Left colon (tissue), 2 donors: ENCODE results near the gene PIGS. TPM values are rescaled to one million over a fixed set of nuclear protein-coding genes. Genes with fewer than 3 reads are reported as not detected.

Experiments used
- ATAC-seq: fragments of 200-7000 bp; cut with Tn5 transposase; one replicate; pipeline ENCODE4 v1.9.1; 2020; ENCODE audit warnings: mild to moderate bottlenecking, moderate library complexity
- DNase-seq, 2 donors: peaks; one replicate each; pipeline ENCODE4 v3.0.0-alpha.2; 2020
- intact Hi-C, 2 donors: fragments of 100-400 bp; cut with DNase I in 1 of 2; cut with micrococcal nuclease in 1 of 2; formaldehyde crosslinking; loops; one replicate each; pipeline versions ENCODE4 v1.11.2 to v1.14.0; 2022; cut with DNase I, micrococcal nuclease
- total RNA-seq, 2 donors: library from RNA; stranded (reverse); fragmentation: NEBNext Ultra II Directional; extraction: Animal tissue kit (Norgen Biotek cat#: 25700); gene quantifications; one replicate each; pipeline ENCODE4 v1.2.1, GENCODE V29; 2021
- donor health status: DM: no; HTN: no; CAD: no.
- donor health status: DM: yes; HTN: yes; CAD: no.

Gene PIGS
- total RNA-seq, 2 donors from 2014 or later = 82.5 to 94.6 TPM

DNA sequence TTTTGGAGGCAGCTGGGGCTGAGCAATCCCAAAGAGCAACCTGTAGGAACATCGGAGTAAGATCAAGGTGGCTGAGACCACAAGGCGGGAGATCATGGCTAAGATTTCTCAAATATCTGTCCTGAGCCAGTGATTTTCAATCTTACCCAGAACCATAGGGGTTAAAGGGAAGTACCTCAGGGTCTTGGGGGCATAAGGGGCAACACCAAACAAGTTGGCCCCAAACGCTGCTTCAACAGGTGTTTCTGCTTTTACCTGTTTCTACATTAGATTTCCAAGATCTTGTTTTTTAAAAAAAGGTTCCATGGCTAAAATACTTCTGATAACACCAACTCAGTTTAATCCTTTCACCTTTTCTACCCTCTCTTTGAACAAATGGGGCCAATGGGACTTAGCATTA is 16.3 kb downstream of the PIGS start:
- no peak for ATAC-seq
- DNase-seq = no peak
- intact Hi-C loops = no loop called here

DNA sequence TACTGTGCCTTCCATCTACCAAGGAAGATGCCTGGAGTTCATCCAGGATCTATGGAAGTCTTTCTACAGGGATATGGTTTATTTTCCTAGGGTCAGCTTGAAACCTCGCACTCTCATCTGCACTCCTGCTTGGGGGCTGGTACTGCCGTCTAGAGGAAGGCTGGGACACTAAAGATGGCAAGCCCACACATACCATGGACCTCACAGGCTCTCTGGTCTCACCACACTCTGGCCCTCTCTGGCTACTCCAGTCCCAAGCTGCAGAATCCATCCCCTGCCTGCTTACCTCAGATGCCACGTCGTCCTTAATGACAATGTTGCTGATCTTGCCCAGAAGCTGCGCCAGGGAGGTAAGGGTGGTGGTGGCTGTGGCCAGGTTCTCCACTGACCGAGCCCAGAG is 16.8 kb downstream of the PIGS start:
- no peak for ATAC-seq
- DNase-seq = no peak
- intact Hi-C loops = no loop called here

DNA sequence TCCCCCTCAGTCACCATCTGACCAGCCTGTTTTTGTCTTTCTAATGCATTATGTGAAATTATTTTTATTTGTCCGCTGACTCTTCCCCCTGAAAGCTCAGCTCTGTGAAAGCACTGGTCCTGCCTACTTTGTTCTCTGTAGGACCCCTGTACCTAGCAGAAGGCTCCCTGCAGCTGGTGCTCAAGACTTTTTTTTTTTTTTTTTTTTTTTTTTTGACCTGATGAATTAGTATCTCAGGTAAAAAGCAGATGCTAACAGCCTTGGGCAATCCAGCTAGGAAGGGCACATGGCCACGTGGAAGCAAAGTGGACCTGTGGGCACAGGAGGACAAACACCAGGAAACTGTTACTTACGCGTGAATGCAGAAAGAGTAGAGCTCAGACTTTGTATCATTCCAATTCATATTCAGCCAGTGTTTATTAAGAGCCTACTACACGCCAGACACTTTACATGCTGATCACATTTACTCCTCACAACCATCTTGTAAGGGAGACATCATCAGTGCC is 18.3 kb downstream of the PIGS start:
- ATAC-seq = no peak
- no peak for DNase-seq
- intact Hi-C loops = no loop called here

DNA sequence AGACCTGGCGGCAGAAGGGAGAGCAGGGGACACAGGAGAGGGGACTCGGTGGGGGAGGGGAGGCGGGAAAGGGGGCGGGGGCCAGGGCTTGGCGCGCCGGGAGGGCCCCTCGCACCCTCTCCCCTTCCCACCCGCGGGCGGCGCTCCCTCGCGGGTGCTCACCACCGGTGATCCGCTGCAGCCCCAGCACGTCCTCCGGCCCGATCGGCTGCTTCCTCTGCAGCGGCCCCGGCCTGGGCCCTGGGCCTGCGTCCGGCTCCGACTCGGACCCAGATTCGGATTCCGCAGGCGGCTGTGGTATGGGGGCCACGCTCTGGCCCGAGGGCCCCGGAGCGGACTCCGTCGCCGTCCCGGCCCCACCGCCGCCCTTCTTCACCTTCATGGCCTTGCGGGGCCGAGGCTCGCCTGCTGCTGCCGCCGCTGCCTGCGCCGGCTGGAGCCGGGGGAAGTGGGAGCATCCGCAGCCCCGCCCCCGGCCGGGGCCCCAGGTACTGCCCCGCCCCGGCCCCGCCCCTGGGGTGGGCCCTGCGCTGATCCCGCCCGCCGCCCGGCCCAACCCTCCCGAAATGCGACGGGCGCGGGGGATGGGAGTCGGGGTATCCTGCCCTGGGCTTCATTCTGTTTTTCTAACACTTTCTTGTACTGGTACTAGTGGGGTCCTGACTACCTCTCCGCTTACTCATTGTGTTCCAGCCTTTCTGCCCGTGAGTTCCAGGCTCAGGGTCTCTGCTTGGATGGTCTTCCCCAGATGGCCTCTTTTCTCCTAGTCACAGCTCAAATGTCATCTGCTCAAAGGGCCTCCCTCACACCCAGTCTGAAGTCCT is 18.9 kb downstream of the PIGS start, which contains the start of gene UNC119:
UNC119 (minus strand) TSS at position 449 of the 824 bp plus-strand sequence; CDS start at position 382, 67 bp downstream.
- ATAC-seq (peak; percentile 87), DNase-seq (peak; percentile 71 to 90)
- intact Hi-C loops = no loop called here

DNA sequence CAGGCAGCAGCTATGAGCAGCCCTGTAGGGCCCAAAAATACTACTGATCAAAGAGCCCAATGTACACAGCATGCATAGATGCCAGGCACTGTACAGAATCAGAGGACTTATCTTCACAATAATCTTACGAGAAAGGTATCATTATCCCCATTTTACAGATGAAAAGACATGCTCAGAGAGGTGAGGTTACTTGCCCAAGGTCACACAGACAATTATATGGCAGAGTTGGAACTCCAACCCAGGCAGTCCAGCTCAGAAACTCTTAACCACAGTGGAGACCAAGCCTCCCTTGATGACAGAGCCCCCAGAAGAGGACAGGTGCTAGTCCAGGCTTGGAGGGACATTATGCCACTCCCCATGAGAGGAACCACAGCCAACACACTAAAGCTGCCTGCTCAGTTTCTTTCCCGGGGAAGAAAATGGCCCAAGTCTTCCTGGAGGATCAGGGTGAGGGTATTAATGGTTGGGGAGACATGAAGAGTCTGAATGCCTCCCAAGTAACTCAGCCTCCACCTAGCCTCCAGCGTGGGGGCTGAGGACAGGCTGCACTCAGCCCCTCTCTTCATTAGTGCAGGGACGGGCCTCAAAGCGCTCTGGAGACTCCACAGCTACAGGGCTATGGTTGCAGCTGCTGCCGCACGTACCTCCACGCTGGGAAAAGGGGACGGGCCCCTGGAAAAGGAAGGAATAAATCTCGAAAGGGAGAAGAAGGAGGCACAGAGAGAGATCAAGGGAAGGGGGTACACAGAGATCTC is 19.7 kb downstream of the PIGS start:
- peak in 1 of 2 donors; percentile 26 for DNase-seq
- ATAC-seq = peak; percentile 38
- intact Hi-C loops = no loop called here

DNA sequence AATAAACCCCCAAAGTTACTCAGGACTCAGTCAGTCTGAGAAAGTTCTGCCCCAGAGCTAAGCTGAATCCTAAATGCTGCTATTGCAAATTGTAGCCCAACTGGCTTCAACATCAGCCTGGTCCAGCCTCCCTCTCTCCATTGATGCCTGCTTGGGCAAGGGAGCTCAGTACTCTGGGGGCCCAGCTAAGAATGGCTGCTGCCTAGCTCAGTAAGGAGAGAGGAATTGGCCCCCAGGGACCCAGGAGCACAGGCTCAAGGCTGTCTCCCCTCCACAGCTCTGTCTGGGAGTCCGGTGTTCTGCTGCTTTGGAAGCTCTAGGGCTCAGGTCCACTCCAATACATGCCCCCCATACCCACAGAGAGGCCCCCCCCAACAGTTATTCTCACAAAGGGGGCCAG is 20.5 kb downstream of the PIGS start:
- ATAC-seq (no peak), DNase-seq (no peak)
- intact Hi-C loops = no loop called here

DNA sequence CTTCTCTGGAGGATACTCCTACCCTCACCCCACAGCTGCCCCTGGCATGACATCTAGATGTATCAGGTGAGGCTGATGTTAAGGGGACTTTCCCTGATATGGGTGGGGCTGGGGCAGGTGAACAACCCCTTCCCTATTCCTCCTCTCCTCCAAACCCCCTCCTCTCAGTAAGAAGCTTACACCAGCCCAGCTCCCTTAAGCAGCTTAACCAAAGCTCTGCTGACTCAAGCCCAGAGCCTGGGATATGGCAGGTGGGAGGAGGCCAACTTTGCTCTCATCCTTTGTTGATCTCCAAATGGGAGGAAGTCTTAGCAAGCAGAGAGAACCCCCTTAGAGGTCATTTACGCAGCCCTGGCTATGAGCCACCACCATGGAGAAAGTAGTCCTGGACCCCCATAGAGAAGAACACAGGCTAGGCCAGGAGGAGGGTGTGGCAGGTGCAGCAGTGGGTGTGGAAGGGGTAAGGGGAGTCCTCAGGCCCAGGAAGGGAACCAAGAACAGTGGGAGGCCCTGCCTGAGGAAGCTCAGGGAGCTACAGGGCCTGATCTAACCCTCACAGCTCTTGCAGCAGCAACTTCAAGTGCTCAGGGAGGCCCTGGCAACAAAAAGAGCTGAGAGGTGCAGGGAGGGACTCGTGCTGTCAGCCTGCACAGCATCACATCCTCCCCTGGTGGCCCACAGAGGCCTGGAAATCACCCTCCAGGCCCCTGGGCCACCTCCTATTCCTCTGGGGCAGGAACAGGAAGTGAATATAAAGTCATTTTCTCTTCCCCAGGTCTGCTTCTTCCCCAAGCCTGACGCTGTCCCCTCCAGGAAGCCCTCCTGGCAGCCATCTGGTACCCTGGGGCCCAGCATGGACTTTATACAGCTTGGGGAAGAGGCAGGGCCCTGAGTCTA is 21.8 kb downstream of the PIGS start:
- peak in 1 of 2 donors; percentile 24 for DNase-seq
- no peak for ATAC-seq
- intact Hi-C loops = no loop called here

DNA sequence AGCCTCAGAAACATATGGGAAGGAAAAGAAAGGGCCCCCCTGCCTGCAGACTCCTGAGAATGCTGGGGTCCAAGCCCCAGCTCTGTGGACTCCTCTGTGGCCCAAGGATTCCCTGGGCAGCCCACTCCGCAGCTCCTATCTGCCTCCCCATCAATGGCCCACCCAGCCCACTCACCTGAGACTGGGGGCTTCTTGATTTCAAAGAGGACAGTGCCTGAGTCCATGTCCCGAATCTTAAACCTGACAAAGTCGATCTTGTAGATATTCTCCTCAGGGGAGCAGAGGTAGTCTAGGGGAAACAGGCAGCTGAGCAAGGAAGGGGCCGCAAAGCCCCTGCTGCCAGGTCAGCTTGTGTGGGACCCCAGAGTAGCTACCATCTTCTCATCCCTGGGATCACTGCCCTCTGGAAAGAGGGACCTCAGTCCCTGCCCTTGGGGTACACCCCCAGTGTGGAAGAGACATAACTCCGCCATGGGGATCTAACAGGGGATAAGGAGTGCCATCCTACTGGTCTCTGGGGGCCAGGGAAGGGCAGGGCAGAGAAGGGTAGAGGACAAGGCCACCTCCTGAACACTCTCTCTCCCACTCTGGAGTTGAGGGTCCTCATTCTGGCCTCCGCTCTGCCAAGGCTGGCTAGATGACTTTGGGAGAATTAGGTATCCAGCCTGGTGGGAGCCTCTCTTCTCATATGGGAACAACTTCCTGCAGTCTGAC is 22.8 kb downstream of the PIGS start:
- intact Hi-C loops = no loop called here
- DNase-seq = peak in 1 of 2 donors; percentile 19
- ATAC-seq = no peak

DNA sequence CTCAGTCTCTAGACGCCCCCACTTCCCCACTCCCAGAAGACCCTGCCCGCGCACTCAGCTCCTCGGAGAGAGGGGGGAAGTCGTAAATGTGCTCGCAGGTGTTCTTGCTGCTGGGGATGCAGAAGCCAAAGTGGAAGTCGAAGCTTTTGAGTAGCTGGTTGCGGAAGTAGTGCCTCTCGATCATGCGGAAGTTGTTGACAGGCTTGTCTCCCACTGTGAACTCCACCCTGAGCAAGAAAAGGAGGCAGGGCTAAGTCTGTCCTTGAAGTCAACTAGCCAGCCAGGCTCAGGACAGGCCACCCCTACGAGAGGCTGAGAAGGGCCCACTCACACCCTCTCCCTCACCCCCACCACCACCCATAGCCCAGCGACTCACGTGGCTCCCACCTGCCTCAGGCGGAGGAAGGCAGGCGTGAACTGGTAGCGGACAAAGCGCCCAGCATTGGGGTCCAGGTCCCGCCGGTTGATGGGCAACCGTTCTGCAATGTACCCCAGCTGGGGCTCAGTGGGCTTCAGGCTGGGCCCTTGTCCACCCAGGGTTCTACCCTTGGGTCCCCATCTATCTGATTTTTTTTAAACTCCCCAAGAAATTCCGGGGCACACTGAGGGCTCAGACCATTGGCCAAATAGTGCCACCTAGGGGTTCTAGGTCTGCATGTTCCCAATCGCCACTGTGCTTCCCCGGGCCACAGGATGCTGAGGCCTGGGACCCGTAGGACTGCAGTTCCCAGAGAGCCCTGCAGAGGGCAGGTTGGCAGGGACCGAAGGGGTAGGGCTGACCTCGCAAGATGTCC is 23.5 kb downstream of the PIGS start:
- DNase-seq (peak; percentile 79 to 87), ATAC-seq (peak; percentile 56)
- intact Hi-C loops = no loop called here

DNA sequence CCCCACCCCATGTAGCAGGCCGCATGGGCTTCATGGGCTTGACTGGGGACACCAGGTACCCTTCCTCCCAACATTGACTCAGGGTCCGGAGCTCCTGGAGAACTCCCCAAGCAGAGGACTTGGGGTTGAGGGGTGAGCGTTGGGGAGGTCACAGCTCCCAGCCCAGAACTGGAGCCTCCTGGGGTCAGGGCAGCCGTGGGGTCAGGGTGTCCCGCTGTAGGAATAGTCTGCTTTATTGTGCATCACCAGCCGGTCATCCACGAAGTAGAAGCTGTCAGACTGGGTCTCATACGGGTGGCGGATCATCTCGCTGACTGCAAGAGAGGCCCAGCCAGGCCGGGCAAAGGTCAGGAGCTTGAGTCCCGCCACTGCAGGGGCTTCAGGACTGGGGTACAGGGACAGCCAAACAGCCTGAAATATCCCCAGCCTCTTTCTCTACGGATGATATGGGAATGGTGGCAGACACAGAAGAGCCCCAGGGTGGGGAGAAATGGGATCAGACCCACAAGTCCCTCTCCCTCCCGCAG is 24.2 kb downstream of the PIGS start:
- intact Hi-C loops = no loop called here
- no peak for ATAC-seq
- no peak for DNase-seq

DNA sequence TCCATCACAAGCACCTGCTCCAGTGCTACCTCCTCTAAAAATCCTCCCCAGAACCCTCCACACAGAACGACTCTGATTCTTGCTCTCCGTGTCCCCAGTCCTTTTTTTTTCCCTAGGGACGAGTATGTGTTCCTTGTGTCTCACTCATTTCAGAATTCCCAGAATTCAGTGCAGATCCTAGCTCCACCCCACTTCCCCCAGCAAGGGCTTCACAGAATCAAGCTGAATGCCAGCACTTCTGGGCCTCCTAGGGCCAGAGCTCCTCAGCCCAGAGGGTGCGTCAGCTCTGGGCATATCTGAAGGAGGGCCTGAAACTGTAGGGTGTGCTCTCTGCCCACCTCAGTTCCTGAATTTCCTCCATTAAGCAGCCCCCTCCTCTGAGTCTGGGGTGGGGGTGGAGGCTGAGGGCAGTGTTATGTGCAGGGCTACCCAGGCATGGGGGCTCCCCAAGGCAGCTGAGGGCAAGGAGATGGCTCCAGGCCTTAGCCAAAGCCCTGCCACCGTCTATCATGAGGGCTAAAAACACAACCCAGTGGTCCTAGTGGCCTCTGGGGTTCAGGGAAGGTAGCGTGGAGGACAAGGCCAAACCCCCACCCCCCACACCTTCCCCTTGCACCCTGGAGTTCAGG is 25.4 kb downstream of the PIGS start:
- DNase-seq = no peak
- no peak for ATAC-seq
- intact Hi-C loops = no loop called here

DNA sequence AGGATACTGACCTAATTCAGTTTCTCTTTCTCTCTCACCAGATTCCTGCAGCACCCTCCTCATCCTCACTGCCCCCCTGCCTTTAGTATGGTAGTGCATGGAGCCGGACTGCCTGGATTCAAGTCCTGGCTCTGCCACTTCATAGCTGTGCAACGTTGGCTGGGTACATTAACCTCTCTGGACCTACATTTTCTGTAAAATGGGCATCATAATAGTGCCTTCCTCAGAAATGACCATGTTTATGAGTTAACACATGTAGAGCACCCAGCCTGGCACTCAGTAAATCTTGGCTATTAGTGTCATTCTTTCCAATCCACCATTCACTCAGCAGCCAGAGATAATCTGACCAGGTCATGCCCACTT is 26.2 kb downstream of the PIGS start:
- no peak for ATAC-seq
- intact Hi-C loops = no loop called here
- no peak for DNase-seq

DNA sequence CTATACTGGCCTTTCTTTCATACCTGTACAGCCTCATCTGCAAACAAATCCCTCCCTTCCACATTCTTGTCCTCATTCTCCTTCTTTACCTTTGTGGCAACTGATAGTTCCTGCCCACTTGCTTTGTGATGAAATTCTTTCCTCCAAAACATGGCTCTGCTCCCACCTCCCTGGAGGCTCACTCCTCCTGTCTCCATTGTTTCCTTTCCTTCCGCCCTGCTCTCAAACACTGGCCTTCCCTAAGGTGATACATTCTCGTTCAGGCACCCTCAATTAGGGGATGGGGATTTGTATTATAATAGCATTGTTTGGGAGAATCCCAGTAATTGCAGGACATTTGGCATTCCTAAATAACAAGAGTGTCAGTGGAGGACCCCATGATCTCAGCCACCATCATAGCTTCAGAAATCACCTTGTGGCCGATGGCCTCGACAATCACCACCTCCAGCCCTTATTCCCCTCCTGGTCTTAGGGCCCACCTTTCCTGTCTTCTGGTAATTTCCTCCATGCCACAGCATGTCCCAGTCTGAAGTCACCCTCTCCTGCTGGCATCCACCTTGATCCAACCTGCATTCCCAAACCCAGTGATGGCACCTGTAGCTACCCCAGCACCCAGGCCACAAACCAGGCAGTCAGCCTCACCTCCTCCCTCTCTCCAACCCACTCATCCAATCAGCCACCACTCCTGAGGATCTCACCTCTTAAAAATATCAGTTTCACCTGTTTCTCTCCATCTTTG is 26.8 kb downstream of the PIGS start:
- ATAC-seq (no peak), DNase-seq (no peak)
- intact Hi-C loops = no loop called here

DNA sequence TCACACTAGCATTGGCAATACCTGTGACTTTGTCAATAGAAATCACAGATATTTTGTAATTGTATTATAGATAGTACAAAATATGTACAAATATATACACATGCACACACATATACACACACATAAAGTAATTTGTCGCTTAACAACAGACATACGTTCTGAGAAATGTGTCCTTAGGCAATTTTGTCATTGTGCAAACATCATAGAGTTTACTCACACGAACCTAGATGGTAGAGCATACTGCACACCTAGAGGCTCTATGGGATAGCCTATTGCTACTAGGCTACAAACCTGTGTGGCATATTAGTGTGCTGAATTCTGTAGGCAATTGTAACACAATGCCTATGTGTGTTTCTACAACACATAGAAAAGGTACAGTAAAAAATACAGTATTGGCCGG is 29.9 kb downstream of the PIGS start:
- no peak for DNase-seq
- ATAC-seq = no peak
- intact Hi-C loops = no loop called here

DNA sequence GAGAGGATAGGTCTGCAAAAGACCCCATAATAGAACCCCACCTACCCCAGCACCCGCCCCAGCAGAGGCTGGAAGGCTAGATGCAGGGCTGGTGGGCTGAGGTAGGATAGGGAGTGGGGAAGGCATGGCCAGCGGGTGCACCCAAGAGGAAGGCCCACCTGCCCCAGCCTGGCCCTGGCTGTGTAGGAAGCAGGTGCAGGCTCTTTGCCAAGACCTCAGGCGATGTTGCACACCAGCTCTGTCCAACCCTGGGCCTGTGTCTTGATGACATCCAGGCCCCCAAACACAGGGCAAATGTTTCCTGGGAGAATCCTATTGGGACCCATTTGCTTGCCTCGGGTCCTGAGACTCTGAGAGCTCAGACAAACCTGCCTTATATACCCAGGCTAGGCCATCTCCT is 31.1 kb downstream of the PIGS start:
- DNase-seq = no peak
- intact Hi-C loops = no loop called here

DNA sequence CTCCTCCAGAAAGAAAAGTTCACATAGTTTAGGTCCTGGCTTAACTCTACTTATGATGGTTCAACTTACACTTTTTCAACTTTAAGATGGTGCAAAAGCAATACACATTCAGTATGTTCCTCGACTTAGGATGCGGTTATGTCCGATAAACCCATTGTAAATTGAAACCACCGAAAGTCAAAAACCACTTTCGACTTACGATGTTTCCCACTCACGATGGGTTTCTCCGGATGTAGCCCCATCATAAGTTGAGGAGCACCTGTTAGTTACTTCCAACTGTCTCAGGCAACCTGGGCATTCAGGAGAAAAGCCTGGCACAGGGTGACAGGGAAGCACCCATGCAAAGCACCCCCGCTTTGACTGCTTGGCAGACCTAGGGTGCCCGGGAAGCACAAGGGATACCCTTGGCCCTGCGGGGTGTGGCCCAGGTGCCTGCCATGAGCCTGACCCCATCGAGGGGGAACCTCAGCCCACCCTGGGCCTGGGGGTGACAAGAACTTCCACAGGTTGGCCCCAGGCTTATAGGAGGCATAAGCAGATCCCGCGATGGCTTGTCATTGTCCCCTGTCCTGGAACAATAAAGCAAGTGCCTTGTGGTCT is 32.9 kb downstream of the PIGS start:
- intact Hi-C loops = no loop called here
- no peak for DNase-seq

More for the DNA sequence above, 31.1 kb downstream of the PIGS start:
- no peak for ATAC-seq

More for the DNA sequence above, 32.9 kb downstream of the PIGS start:
- ATAC-seq = no peak
